Measurements from ENCODE around the gene CEACAM5.

Gene CEACAM5

GRCh38 chr19:41771410-41771809 lies 63.0 kb downstream of the CEACAM5 start:
- H3K4me3 ChIP-seq (replicated peaks; ENCODE audit: low read depth, low read length) = no peak overlapping the region
- no peak for TF ChIP-seq CTCF (IDR thresholded peaks at IDR 0.05; ENCODE audit: low read length, missing control alignments)
- no peak for DNase-seq (ENCODE audit: low read depth)

GRCh38 chr19:41774515-41774980 lies 66.1 kb downstream of the CEACAM5 start:
- H3K4me3 ChIP-seq (replicated peaks; ENCODE audit: low read depth, low read length) = no peak overlapping the region
- no peak for TF ChIP-seq CTCF (IDR thresholded peaks at IDR 0.05; ENCODE audit: low read length, missing control alignments)
- DNase-seq (ENCODE audit: low read depth) = no peak

GRCh38 chr19:41776700-41777099 lies 68.3 kb downstream of the CEACAM5 start:
- no peak for DNase-seq (ENCODE audit: low read depth)
- H3K4me3 ChIP-seq (replicated peaks; ENCODE audit: low read depth, low read length) = no peak overlapping the region

More at GRCh38 chr19:41776700-41777099, 68.3 kb downstream of the CEACAM5 start:
- TF ChIP-seq CTCF (IDR thresholded peaks at IDR 0.05; ENCODE audit: low read length, missing control alignments) = no peak

Data from fibroblast of pulmonary artery (primary cell).